ENCODE data around the gene IL17RB. TPM values are rescaled to one million over a fixed set of nuclear protein-coding genes. Genes with fewer than 3 reads are reported as not detected.

Gene IL17RB
- total and polyA plus RNA-seq, 11 donors, result 0.09 to 1.5 (median 0.61) TPM; not detected in 1

DNA sequence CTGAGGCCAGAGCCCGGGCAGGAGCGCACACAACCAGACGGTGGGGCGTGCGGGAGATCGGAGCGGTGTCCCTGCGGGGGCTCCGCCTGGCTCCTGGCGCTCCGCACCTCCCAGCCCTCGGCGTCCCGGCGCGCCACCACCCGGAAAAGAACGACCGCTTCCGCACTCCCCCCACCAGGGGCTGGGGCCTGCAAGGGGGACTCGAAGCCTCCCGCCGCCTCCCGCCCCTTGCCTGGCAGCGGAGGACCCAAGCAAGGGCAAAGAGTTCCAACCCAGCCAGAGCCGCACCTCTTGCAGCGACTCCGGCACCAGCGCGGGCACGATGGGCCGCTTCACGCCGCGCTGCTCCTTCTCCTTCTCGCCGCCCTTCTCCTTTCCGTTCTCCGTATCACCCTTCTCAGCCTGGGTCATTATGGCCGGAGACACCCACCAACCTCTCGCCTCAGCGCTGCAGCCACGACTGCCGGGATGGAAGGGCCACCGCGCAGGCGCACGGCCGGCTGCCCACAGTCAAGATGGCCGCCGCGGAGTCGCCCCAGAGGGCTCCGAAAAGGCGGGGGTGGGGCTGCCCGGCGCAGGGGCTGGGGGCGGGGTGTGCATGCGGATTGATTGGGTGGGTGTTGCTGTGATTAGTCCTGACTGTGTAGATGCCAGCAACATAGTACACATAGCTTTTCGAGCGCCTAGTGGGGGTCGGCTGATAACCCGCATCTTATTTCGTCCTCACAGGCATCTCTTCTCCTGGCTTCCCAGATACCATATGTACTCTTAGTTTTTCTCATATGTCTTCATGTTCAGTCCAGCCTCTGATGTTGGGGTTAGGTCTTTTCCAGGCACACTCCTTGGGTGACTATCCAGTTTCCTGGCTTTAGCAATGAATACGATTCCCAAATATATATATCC lies 35.6 kb downstream of the IL17RB start, which contains the start of gene ACTR8:
Gene ACTR8, minus strand, starts transcription at position 462 of the 903 bp plus-strand sequence. Its CDS starts 51 bp downstream, at position 411.
- intact Hi-C loops (cut with DNase I), result no loop called here
- H3K36me3 ChIP-seq, result peaks cover 3 to 71% (median 67%) of the 10 kb centered on the region in 9 donors
- peak; percentile 93 to 98 (median 98) for ATAC-seq
- peak within 1 kb of the TSS; percentile 65 to 95 (median 90) for H3K4me3 ChIP-seq
- WGBS, 4 donors, result 1% methylated on average over 44 to 65 of the region's 65 CpGs
- TF ChIP-seq POLR2A (IDR thresholded peaks at IDR 0.05), result no peak
- TF ChIP-seq, protein P1, sequence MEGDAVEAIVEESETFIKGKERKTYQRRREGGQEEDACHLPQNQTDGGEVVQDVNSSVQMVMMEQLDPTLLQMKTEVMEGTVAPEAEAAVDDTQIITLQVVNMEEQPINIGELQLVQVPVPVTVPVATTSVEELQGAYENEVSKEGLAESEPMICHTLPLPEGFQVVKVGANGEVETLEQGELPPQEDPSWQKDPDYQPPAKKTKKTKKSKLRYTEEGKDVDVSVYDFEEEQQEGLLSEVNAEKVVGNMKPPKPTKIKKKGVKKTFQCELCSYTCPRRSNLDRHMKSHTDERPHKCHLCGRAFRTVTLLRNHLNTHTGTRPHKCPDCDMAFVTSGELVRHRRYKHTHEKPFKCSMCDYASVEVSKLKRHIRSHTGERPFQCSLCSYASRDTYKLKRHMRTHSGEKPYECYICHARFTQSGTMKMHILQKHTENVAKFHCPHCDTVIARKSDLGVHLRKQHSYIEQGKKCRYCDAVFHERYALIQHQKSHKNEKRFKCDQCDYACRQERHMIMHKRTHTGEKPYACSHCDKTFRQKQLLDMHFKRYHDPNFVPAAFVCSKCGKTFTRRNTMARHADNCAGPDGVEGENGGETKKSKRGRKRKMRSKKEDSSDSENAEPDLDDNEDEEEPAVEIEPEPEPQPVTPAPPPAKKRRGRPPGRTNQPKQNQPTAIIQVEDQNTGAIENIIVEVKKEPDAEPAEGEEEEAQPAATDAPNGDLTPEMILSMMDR (IDR thresholded peaks at IDR 0.05), result peak in 7 of 12 donors; percentile 2 to 31 (median 21)
- H3K27me3 ChIP-seq, result no peaks in the 10 kb centered on the region
- H3K27ac ChIP-seq, result peak within 1 kb of the TSS; percentile 56 to 96 (median 91)
- DNase-seq, result peak; percentile 90 to 95 (median 91)
- peaks cover 0 to 21% (median 13%) of the 10 kb centered on the region in 12 donors for H3K4me1 ChIP-seq
- no peaks in the 10 kb centered on the region for H3K9me3 ChIP-seq

DNA sequence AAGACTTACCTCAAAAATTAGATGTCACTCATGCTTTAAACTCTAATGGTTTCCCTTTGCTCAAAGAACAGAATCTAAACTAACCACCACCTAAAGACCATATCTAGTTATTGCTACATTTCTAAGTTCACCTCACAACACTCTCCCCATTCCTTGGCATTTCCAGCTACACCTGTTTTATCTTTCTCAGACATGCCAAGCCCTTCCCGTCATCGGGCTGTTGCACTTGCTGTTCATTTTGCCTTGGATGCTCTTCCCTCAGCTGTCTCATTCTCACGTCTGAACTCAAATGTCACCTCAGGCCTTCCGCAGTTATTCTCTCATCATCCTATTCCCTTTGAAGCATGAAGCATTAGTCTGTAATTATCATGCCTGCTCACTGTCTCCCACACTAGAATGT lies 36.6 kb downstream of the IL17RB start:
- TF ChIP-seq POLR2A (IDR thresholded peaks at IDR 0.05), result no peak
- TF ChIP-seq, protein P1 (IDR thresholded peaks at IDR 0.05), result no peak

DNA sequence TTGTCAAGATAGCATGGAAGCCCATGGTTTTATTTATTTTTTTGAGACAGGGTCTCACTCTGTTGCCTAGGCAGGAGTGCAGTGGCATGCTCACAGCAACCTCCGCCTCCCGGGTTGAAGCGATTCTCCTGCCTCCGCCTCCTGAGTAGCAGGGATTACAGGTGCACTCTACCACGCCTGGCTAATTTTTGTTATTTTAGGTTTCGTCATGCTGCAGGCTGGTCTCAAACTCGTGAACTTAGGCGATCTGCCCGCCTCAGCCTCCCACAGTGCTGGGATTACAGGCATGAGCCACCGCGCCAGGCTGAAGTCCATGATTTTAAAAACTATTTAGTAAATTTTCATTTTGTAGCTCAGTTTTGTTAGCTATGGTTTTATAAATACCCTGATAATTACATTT lies 38.3 kb downstream of the IL17RB start:
- no peak for DNase-seq
- Histone ChIP-seq H3K4me3 (no peak overlapping the region), H3K27ac (no peak overlapping the region), H3K4me1 (peaks cover 0 to 31% (median 24%) of the 10 kb centered on the region in 12 donors), H3K36me3 (peaks cover under 1 to 57% (median 54%) of the 10 kb centered on the region in 9 donors), H3K9me3 (no peaks in the 10 kb centered on the region), H3K27me3 (no peaks in the 10 kb centered on the region)
- no peak for ATAC-seq
- intact Hi-C loops (cut with DNase I), result no loop called here
- no peak for TF ChIP-seq POLR2A (IDR thresholded peaks at IDR 0.05)
- TF ChIP-seq, protein P1 (IDR thresholded peaks at IDR 0.05), result no peak
- 87 to 97% (median 94%) methylated on average over 11 of the region's 11 CpGs for WGBS, 4 donors

More for the DNA sequence above, 36.6 kb downstream of the IL17RB start:
- Histone ChIP-seq H3K36me3 (peaks cover 3 to 71% (median 67%) of the 10 kb centered on the region in 9 donors), H3K4me3 (no peak overlapping the region), H3K27me3 (no peaks in the 10 kb centered on the region), H3K27ac (no peak overlapping the region), H3K9me3 (no peaks in the 10 kb centered on the region), H3K4me1 (peaks cover 0 to 21% (median 13%) of the 10 kb centered on the region in 12 donors)
- DNase-seq (no peak), ATAC-seq (no peak)
- intact Hi-C loops (cut with DNase I), result no loop called here
- 83 to 90% (median 87%) methylated on average over 4 of the region's 4 CpGs for WGBS, 4 donors

DNA sequence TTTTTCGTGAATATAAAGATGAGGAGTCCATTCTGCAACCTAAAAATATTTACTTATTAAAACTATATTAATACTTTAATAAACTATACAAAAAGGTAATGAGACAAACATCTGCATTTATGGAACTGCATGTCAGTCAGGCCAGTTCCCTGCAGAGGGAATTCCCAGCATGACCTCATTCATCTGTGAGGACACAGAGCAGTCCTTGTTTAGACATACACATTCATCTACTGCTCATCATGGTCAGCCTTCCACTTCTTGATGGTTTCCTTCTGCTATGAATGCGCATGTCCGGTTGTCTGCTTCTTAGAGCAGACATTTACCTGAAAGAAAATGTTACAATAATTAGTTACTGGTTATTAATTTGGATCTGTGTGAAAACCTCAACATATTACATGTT lies 38.9 kb downstream of the IL17RB start:
- Histone ChIP-seq H3K27ac (no peak overlapping the region), H3K27me3 (no peaks in the 10 kb centered on the region), H3K4me1 (peaks cover 4 to 36% (median 27%) of the 10 kb centered on the region in 12 donors), H3K36me3 (peaks cover 0 to 53% (median 50%) of the 10 kb centered on the region in 9 donors), H3K4me3 (no peak overlapping the region), H3K9me3 (no peaks in the 10 kb centered on the region)
- no peak for TF ChIP-seq POLR2A (IDR thresholded peaks at IDR 0.05)
- intact Hi-C loops (cut with DNase I), result no loop called here
- no peak for DNase-seq
- no peak for ATAC-seq
- WGBS, 4 donors, result 86 to 93% (median 89%) methylated on average over 3 of the region's 3 CpGs
